ENCODE results near the gene PTTG1IP. TPM values are rescaled to one million over a fixed set of nuclear protein-coding genes. Genes with fewer than 3 reads are reported as not detected.
"Not testable (repeated sequence)": the region's sequence is repeated elsewhere in the genome, so short reads cannot be mapped to it uniquely, and the experiment has no call there.

The PTTG1IP gene, protein sequence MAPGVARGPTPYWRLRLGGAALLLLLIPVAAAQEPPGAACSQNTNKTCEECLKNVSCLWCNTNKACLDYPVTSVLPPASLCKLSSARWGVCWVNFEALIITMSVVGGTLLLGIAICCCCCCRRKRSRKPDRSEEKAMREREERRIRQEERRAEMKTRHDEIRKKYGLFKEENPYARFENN
- total RNA-seq (2014; rRNA removed; shearing (Covaris generic)): 116 and 123 TPM in 2 replicates

- peak; percentile 91 for DNase-seq (ENCODE audit: low spot score)
Measured at GRCh38 chr21:44873356-44874239, at the start of gene PTTG1IP. TSS of gene PTTG1IP (minus strand) at chr21:44873690. CDS start at chr21:44873616, 74 bp downstream.

DNA sequence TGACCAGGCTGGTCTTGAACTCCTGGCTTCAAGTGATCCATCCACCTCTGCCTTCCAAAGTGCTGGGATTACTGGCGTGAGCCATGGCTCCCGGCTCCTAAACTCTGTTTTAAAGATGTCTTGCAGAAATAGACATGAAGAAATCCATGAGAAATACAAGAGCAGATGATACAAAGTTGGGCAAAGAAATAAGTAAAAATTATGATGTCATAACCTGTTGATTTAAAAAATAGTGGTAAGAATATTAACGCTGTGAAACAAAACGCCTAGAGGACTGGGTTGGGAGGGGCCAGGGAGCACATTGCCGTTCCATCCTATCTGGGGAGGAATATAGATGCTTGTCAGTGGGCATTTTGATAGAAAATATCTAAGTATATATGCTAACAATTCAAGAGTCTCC is 48.4 kb upstream of the PTTG1IP start:
- DNase-seq (ENCODE audit: low spot score): no peak

DNA sequence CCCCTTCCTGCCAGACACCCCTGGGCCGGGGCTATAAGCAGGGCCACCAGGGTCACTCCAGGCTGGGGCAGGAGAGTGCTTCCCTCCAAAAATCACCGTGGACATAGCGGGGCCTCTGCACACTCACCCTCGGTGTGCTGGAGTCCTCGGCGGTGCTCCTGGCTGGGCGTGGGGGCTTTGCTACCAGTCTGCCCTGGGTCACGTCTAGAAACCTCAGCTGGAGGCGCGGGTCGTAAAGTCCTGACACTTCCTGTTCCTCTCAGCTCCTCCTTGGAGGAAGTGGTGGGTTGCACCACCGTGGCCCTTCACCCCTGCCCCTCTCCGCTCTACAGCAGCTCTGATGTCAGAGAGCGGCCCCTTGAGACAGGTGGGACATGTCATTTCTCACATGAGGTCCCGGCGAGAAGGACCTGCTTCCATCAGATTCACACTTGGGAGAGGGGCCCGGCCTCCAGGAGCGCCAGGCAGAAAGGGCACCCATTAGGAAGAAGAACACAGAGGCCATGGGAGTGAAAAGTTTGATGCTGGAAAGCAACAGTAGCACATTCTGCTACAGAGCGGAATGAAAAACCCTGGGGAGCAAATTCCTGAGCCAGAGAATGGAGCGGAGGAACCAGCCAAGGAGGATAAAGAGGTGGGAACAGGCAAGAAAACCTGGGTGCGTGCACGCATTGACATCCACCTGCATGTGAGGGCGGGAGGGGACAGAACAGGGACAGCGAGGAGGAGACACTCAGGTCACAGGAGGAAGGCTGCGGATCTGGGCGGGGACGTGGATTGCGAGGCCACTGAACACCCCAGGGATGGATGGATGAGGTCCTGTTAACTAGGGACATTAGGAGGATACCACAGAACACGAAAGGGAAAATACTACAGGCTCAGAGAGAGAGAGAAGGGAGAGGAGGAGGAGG is 47.5 kb upstream of the PTTG1IP start, which contains the start of gene ITGB2:
TSS of gene ITGB2 (minus strand) at position 206 of the 911 bp plus-strand sequence. CDS start 10,117 bp downstream, outside the sequence.
- DNase-seq (ENCODE audit: low spot score): no peak

DNA sequence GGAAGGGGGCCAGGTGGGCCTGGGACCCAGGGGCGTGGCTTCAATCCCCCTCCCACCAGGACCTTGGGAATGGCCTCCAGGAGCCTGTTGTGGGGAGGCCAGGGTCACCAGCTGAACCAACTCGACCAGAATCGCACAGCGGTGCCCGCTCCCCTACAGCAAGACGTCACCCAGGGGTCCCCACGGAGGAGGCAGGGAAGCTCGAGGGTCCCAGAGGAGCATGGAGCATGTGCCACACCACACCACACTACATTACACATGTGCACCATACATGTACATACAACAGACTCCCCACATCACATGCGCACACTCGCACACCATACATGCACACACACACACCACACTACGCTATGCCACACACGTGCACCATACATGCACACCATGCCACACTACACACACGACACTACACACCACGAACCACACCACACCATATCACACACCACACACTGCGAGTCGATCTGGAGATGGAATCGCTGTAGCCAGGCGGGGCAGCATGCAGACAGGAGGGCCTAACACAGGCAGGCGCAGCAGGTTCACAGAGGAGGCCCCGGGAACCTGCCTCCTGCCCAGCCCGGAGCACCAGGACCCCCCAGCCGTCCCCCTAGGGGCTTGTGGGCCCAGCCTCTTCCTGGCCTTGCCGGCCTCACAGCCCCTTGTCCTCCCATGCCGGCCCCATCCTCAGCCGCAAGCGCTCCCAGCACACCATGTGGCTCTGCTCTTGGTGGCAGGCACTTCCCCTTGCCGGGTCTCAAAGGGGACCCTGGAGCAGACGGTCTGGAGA is 46.6 kb upstream of the PTTG1IP start:
- DNase-seq (ENCODE audit: low spot score): no peak

- DNase-seq (ENCODE audit: low spot score): no peak
Measured at GRCh38 chr21:44919111-44919912, 45.8 kb upstream of the PTTG1IP start.

DNA sequence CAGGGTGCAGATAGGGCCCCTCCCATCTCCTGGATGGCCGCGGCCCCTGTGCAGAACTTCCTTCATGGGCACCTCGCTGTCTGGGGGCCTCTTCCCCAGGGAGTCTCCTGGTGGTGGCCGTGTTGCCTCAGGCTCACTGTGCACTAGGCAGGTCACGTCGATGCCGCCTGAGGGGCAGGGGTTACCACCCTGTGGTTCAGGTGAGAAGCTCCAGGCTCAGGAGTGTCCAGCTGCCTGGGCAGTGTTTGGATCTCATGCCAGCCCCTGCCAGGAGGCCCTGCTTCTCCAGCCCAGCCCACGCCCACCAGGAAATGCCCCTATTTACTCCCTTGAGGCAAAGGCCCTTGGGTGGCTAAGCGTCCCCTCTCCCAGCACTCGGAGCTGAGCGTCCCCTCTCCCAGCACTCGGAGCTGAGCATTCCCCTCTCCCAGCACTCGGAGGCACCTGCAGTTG is 45.1 kb upstream of the PTTG1IP start:
- no peak for DNase-seq (ENCODE audit: low spot score)

GRCh38 chr21:44918107-44918470 is 44.6 kb upstream of the PTTG1IP start:
- DNase-seq (ENCODE audit: low spot score): no peak

GRCh38 chr21:44917446-44918106 is 44.1 kb upstream of the PTTG1IP start:
- no peak for DNase-seq (ENCODE audit: low spot score)

DNA sequence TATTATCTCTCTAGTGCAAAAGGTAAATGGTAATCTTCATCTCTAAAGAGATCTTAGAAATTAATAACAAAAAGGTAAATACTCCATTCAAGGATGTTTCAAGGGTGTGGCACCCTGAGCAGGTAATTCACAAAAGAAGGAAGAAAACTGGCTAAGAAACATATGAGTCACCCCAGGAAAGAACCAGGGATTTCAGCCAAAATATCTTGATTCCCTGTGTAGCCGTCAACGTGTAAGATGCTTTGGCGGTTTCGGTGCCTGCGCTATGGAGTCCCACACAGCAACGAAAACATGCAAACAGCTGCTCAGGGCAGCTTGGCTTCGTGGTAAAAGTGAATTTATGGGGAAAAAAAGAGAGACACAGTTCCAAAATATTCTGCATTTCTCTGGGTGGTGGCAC is 43.5 kb upstream of the PTTG1IP start:
- DNase-seq (ENCODE audit: low spot score): no peak

GRCh38 chr21:44914176-44914874 is 40.8 kb upstream of the PTTG1IP start:
- DNase-seq (ENCODE audit: low spot score): no peak

DNA sequence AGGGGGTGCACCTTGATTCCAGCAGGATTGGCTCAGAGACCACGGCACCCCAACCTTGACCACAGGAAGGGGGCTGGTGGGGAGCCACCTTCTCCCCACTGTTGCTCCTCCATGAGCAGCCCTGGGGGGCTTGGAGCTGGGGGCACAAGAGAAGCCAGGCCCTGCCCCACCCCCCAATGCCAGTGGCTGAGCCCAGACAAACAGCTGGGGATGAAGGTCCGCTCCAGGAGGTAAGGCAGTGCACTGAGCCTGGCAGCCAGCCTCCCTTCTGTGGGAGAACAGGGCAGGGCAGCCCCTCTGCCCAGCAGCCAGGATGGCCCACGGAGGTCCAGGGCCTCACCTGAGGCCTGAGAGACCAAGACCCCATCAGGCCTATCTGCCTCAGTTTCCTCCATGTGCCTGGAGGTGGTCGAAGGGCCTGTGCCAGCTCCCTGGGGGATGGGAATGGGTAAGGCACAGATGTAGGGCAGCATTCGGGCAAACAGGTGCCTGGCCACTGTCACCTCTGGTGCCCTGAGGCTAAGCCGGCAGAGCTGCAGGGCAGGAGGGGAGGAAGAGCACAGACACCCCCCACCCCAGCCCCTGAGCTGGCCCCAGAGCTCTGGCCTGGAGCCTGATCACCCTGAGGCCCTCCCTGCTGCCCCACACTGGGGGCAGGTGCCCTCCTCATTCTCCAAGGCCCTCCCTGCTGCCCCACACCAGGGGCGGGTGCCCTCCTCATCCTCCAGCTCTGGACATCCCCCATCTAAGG is 40.1 kb upstream of the PTTG1IP start:
- DNase-seq (ENCODE audit: low spot score): no peak

GRCh38 chr21:44912506-44913412 is 39.3 kb upstream of the PTTG1IP start:
- DNase-seq (ENCODE audit: low spot score): not testable (repeated sequence)

DNA sequence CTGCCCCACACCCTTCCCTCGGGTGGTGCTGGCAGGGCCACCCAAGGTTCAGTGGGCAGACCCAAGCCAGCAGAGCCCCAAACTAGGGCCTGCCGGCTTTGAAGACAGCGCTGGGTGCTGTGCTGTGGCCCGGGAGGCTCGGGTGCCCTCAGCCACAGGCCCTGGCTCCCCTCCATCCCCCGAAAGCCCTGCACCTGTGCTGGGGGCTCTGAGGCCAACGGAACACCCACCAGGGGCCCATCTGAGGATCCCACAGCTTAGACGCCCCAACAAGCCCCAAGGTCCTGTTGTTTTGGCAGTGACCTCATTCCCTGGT is 38.6 kb upstream of the PTTG1IP start:
- no peak for DNase-seq (ENCODE audit: low spot score)

DNA sequence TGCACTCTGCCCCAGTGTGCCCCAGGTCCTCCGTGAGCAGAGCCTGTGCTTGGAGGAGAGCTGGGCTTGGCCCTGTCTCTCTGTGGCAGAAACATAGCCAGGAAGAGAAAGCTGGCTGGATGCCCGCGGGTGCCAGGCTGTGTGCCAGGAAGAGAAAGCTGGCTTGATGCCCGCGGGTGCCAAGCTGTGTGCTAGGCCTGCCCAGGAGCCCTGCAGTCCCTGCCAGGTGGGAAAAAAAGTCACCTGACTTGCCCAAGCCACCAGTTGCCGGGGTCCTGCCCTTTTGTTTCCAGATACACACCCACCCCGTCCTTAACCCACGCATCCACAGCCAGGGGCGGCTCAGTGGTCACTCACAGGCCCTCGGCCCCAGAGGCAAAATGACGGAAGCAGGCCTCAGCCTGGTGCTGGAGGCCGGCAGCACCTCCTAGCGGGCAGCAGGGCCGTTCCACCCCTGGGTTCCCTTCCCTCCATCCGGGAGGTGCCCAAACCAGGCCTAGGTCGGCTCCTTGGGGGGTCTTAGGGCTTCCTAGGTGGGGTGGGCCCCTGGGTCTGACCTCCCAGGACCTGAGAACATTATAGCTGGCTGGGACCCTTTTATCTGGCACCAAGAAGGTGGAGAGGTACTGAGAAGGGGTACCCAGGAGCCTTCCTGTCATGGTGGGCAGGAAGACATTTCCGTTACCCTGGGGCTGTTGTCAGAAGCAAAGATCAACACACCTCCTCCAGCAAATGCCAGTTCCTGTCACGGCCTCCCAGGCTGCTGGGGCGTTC is 38.1 kb upstream of the PTTG1IP start:
- peak; percentile 44 for DNase-seq (ENCODE audit: low spot score)

DNA sequence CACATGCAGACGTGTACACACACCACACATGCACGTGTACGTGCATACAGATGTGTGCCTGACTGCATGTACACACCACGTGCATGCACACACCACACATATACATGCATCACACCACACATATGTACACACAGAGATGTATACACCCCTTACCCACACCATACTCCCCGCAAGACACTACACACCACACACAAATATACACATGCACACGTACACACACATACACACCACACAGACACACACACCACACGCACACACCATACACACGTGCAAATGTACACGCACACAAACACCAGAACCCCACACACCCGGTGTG is 37.5 kb upstream of the PTTG1IP start:
- no peak for DNase-seq (ENCODE audit: low spot score)

DNA sequence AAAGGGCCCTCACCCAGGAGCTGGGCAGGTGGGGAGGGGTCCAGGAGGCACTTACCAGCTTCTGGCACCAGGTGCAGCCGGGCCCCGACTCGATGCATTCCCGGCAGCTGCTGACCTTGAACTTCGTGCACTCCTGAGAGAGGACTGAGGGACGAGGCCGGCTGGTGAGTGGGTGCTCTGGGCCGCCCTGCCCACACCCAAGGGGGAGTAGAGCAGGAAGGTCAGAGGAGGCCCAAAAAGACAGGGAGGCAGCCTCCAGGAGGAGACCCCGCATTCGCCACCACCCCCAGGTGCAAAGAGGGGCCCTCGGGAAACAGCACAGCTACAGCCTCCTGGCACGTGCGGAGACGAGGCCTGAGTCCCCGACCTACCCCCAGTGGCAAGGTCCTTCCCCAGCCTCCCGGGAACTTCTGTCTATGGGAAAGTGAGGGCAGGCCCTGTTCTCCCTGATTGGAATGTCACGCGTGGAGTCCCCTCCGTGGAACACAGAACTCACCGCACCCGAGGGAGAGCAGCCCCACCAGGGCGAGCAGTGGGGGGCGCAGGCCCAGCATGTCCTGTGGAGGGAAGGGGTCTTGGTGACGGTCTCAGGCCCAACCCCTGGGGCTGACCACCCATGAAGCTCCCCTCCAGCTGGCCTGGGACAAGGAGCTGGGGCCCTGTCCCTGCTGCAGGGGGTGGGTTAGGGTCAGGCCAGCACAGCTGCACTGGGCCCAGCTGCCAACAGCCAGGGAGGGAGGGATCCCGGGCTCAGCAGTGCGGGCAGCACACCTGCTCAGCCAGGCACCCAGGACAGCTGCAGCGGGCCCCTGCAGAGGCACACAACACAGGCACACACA is 37.0 kb upstream of the PTTG1IP start:
- DNase-seq (ENCODE audit: low spot score): no peak

Measured in HT-29 (cell line).